ENCODE data around the gene PAK2. TPM values are rescaled to one million over a fixed set of nuclear protein-coding genes. Genes with fewer than 3 reads are reported as not detected.

Gene PAK2
- total RNA-seq, 1 experiment from 2014 or later: 50.7 TPM

DNA sequence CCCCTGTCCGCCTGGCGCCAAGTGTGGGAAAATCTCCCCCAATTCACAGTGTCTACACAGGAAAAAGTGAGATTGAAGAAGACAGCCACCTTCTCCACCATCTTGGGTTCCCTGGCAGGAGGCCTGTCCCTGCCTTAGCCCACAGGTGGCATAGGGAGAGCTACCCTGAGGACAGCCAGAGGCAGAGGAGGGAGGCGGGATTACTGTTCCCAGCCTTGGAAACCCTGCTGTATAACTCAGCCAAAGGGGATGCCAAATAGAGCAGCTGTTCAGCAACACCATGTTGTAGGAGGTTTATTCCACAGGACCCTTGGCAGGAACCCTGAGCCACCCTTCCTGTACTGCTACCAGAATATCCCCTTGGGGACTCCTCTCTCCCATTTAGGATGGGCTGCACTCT lies 54.8 kb downstream of the PAK2 start:
- H3K4me1 Mint-ChIP-seq: peaks cover 12% of the 10 kb centered on the region; the same call in 1 of the 2 replicates
- peak overlapping the region; percentile 79 for H3K27ac Mint-ChIP-seq
- TF ChIP-seq NR1H2 (CRISPR knock-in tag; IDR thresholded peaks at IDR 0.05) (no peak), FOXK1 (CRISPR knock-in tag; IDR thresholded peaks at IDR 0.05) (no peak), CREM (CRISPR knock-in tag; IDR thresholded peaks at IDR 0.05) (no peak), TEAD4 (CRISPR knock-in tag; IDR thresholded peaks at IDR 0.05) (no peak), TEAD1 (CRISPR knock-in tag; IDR thresholded peaks at IDR 0.05) (no peak), FOXJ3 (CRISPR knock-in tag; IDR thresholded peaks at IDR 0.05; ENCODE audit: borderline replicate concordance) (no peak), NR3C1 (CRISPR knock-in tag; conservative IDR thresholded peaks at IDR 0.05; ENCODE audit: low read depth) (no peak), RELA (CRISPR knock-in tag; IDR thresholded peaks at IDR 0.05; ENCODE audit: borderline replicate concordance) (no peak)
- TF ChIP-seq, protein P1, sequence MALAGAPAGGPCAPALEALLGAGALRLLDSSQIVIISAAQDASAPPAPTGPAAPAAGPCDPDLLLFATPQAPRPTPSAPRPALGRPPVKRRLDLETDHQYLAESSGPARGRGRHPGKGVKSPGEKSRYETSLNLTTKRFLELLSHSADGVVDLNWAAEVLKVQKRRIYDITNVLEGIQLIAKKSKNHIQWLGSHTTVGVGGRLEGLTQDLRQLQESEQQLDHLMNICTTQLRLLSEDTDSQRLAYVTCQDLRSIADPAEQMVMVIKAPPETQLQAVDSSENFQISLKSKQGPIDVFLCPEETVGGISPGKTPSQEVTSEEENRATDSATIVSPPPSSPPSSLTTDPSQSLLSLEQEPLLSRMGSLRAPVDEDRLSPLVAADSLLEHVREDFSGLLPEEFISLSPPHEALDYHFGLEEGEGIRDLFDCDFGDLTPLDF (CRISPR knock-in tag; IDR thresholded peaks at IDR 0.05): no peak
- TF ChIP-seq, protein P2, sequence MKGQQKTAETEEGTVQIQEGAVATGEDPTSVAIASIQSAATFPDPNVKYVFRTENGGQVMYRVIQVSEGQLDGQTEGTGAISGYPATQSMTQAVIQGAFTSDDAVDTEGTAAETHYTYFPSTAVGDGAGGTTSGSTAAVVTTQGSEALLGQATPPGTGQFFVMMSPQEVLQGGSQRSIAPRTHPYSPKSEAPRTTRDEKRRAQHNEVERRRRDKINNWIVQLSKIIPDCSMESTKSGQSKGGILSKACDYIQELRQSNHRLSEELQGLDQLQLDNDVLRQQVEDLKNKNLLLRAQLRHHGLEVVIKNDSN (CRISPR knock-in tag; IDR thresholded peaks at IDR 0.05): no peak
- TF ChIP-seq, protein P3, sequence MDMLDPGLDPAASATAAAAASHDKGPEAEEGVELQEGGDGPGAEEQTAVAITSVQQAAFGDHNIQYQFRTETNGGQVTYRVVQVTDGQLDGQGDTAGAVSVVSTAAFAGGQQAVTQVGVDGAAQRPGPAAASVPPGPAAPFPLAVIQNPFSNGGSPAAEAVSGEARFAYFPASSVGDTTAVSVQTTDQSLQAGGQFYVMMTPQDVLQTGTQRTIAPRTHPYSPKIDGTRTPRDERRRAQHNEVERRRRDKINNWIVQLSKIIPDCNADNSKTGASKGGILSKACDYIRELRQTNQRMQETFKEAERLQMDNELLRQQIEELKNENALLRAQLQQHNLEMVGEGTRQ (CRISPR knock-in tag; IDR thresholded peaks at IDR 0.05): no peak
- TF ChIP-seq, protein P4, sequence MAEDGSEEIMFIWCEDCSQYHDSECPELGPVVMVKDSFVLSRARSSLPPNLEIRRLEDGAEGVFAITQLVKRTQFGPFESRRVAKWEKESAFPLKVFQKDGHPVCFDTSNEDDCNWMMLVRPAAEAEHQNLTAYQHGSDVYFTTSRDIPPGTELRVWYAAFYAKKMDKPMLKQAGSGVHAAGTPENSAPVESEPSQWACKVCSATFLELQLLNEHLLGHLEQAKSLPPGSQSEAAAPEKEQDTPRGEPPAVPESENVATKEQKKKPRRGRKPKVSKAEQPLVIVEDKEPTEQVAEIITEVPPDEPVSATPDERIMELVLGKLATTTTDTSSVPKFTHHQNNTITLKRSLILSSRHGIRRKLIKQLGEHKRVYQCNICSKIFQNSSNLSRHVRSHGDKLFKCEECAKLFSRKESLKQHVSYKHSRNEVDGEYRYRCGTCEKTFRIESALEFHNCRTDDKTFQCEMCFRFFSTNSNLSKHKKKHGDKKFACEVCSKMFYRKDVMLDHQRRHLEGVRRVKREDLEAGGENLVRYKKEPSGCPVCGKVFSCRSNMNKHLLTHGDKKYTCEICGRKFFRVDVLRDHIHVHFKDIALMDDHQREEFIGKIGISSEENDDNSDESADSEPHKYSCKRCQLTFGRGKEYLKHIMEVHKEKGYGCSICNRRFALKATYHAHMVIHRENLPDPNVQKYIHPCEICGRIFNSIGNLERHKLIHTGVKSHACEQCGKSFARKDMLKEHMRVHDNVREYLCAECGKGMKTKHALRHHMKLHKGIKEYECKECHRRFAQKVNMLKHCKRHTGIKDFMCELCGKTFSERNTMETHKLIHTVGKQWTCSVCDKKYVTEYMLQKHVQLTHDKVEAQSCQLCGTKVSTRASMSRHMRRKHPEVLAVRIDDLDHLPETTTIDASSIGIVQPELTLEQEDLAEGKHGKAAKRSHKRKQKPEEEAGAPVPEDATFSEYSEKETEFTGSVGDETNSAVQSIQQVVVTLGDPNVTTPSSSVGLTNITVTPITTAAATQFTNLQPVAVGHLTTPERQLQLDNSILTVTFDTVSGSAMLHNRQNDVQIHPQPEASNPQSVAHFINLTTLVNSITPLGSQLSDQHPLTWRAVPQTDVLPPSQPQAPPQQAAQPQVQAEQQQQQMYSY (CRISPR knock-in tag; IDR thresholded peaks at IDR 0.05): no peak
- TF ChIP-seq, protein P5, sequence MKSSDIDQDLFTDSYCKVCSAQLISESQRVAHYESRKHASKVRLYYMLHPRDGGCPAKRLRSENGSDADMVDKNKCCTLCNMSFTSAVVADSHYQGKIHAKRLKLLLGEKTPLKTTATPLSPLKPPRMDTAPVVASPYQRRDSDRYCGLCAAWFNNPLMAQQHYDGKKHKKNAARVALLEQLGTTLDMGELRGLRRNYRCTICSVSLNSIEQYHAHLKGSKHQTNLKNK (CRISPR knock-in tag; IDR thresholded peaks at IDR 0.05): no peak
- peaks cover 22% of the 10 kb centered on the region for H3K9me3 Mint-ChIP-seq
- ATAC-seq (no peak), DNase-seq (ENCODE audit: low spot score) (no peak)
- CTCF ChIA-PET: no interaction called here
- no peak overlapping the region for H3K4me3 Mint-ChIP-seq
- peaks cover 36% of the 10 kb centered on the region for H3K36me3 Mint-ChIP-seq
- POLR2A ChIA-PET: no interaction called here
- H3K27me3 Mint-ChIP-seq (ENCODE audit: low read depth): no peaks in the 10 kb centered on the region

DNA sequence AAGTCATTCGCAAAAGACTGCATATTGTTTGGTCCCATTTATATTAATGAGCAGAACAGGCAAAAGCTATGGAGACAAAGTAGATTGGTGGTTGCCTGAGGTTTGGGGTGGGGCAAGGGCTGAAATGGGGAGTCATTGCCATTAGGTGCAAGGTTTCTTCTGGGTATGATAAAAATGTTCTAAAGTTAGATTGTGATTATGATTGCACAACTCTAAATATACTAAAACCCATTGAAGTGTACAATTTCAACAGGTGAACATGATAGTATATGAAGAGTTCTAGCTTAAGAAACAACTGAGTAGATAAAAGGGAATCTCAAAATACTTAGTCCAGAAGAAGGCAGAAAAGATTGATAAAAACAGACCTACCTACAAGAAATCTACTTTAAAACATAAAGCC lies 56.7 kb downstream of the PAK2 start:
- no peak for DNase-seq (ENCODE audit: low spot score)
- ATAC-seq: no peak
- ChIA-PET CTCF (no interaction called here), POLR2A (no interaction called here)
- no peak overlapping the region for H3K27ac Mint-ChIP-seq
- H3K4me1 Mint-ChIP-seq: peaks cover 15% of the 10 kb centered on the region; the same call in 1 of the 2 replicates
- H3K9me3 Mint-ChIP-seq: peaks cover 8% of the 10 kb centered on the region
- H3K27me3 Mint-ChIP-seq (ENCODE audit: low read depth): no peaks in the 10 kb centered on the region
- H3K4me3 Mint-ChIP-seq: no peak overlapping the region
- peaks cover 18% of the 10 kb centered on the region for H3K36me3 Mint-ChIP-seq
- TF ChIP-seq PRRX2 (CRISPR knock-in tag; IDR thresholded peaks at IDR 0.05): no peak
- no peak for TF ChIP-seq GRHL2 (CRISPR knock-in tag; IDR thresholded peaks at IDR 0.05; ENCODE audit: insufficient replicate concordance, severe bottlenecking)
- TF ChIP-seq, protein P6, sequence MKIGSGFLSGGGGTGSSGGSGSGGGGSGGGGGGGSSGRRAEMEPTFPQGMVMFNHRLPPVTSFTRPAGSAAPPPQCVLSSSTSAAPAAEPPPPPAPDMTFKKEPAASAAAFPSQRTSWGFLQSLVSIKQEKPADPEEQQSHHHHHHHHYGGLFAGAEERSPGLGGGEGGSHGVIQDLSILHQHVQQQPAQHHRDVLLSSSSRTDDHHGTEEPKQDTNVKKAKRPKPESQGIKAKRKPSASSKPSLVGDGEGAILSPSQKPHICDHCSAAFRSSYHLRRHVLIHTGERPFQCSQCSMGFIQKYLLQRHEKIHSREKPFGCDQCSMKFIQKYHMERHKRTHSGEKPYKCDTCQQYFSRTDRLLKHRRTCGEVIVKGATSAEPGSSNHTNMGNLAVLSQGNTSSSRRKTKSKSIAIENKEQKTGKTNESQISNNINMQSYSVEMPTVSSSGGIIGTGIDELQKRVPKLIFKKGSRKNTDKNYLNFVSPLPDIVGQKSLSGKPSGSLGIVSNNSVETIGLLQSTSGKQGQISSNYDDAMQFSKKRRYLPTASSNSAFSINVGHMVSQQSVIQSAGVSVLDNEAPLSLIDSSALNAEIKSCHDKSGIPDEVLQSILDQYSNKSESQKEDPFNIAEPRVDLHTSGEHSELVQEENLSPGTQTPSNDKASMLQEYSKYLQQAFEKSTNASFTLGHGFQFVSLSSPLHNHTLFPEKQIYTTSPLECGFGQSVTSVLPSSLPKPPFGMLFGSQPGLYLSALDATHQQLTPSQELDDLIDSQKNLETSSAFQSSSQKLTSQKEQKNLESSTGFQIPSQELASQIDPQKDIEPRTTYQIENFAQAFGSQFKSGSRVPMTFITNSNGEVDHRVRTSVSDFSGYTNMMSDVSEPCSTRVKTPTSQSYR (CRISPR knock-in tag; IDR thresholded peaks at IDR 0.05): no peak
- TF ChIP-seq NFE2L1 (CRISPR knock-in tag; IDR thresholded peaks at IDR 0.05): no peak
- TF ChIP-seq, protein P7, sequence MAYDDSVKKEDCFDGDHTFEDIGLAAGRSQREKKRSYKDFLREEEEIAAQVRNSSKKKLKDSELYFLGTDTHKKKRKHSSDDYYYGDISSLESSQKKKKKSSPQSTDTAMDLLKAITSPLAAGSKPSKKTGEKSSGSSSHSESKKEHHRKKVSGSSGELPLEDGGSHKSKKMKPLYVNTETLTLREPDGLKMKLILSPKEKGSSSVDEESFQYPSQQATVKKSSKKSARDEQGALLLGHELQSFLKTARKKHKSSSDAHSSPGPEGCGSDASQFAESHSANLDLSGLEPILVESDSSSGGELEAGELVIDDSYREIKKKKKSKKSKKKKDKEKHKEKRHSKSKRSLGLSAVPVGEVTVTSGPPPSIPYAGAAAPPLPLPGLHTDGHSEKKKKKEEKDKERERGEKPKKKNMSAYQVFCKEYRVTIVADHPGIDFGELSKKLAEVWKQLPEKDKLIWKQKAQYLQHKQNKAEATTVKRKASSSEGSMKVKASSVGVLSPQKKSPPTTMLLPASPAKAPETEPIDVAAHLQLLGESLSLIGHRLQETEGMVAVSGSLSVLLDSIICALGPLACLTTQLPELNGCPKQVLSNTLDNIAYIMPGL (CRISPR knock-in tag; IDR thresholded peaks at IDR 0.05): no peak
- TF ChIP-seq, protein P8, sequence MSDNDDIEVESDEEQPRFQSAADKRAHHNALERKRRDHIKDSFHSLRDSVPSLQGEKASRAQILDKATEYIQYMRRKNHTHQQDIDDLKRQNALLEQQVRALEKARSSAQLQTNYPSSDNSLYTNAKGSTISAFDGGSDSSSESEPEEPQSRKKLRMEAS (CRISPR knock-in tag; IDR thresholded peaks at IDR 0.05): no peak
- TF ChIP-seq ZNF671 (CRISPR knock-in tag; IDR thresholded peaks at IDR 0.05): no peak
- TF ChIP-seq FOXJ3 (CRISPR knock-in tag; IDR thresholded peaks at IDR 0.05; ENCODE audit: borderline replicate concordance): no peak
- TF ChIP-seq ZNF416 (CRISPR knock-in tag; IDR thresholded peaks at IDR 0.05): no peak
- TF ChIP-seq, protein P9, sequence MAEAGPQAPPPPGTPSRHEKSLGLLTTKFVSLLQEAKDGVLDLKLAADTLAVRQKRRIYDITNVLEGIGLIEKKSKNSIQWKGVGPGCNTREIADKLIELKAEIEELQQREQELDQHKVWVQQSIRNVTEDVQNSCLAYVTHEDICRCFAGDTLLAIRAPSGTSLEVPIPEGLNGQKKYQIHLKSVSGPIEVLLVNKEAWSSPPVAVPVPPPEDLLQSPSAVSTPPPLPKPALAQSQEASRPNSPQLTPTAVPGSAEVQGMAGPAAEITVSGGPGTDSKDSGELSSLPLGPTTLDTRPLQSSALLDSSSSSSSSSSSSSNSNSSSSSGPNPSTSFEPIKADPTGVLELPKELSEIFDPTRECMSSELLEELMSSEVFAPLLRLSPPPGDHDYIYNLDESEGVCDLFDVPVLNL (CRISPR knock-in tag; IDR thresholded peaks at IDR 0.05; ENCODE audit: borderline replicate concordance, low read depth): no peak
- no peak for TF ChIP-seq ZNF138 (CRISPR knock-in tag; conservative IDR thresholded peaks at IDR 0.05)

Measured in WTC11 (cell line).